ENCODE data around the gene NKG7. TPM values are rescaled to one million over a fixed set of nuclear protein-coding genes. Genes with fewer than 3 reads are reported as not detected.

NKG7 gene
- total and polyA plus RNA-seq, 2 of the 13 experiments (the other 11 are each of a cell fraction or from before 2014, with no cell fraction given) = 0.40 TPM; not detected in 1

- 0 out of 2 replicates have a peak, but pooled peaks have one; percentile 33 for TF ChIP-seq ZNF563 (CRISPR knock-in tag; IDR thresholded peaks at IDR 0.05)
- TF ChIP-seq MEF2D (CRISPR knock-in tag; IDR thresholded peaks at IDR 0.05) = no peak
- no peak for TF ChIP-seq ZSCAN9 (CRISPR knock-in tag; IDR thresholded peaks at IDR 0.05; ENCODE audit: borderline replicate concordance)
- no peak for TF ChIP-seq ARID3A (IDR thresholded peaks at IDR 0.05; ENCODE audit: low read depth, low read length)
- TF ChIP-seq FOXJ3 (CRISPR knock-in tag; IDR thresholded peaks at IDR 0.05; ENCODE audit: borderline replicate concordance) = no peak
- no peak for TF ChIP-seq KLF6 (CRISPR knock-in tag; IDR thresholded peaks at IDR 0.05)
- no peak for TF ChIP-seq JUND (CRISPR knock-in tag; IDR thresholded peaks at IDR 0.05)
- no peak for TF ChIP-seq ZNF740 (CRISPR knock-in tag; IDR thresholded peaks at IDR 0.05)
- TF ChIP-seq ZNF577 (CRISPR knock-in tag; IDR thresholded peaks at IDR 0.05; ENCODE audit: borderline replicate concordance, low read depth) = no peak
- TF ChIP-seq ZFX (CRISPR knock-in tag; IDR thresholded peaks at IDR 0.05; ENCODE audit: low read depth) = peak; percentile 34; the same call in 1 of the 2 replicates
- TF ChIP-seq ELF1 (CRISPR knock-in tag; IDR thresholded peaks at IDR 0.05) = no peak
- no peak for TF ChIP-seq TOPORS (CRISPR knock-in tag; IDR thresholded peaks at IDR 0.05)
- TF ChIP-seq GTF3A (CRISPR knock-in tag; conservative IDR thresholded peaks at IDR 0.05) = no peak
- TF ChIP-seq ZNF44 (CRISPR knock-in tag; IDR thresholded peaks at IDR 0.05) = no peak
- no peak for TF ChIP-seq CREB1 (IDR thresholded peaks at IDR 0.05)
- no peak for TF ChIP-seq CREB1 (CRISPR knock-in tag; IDR thresholded peaks at IDR 0.05)
- no peak; the same call in 1 of the 2 replicates for TF ChIP-seq PHF8 (CRISPR knock-in tag; IDR thresholded peaks at IDR 0.05)
- no peak for TF ChIP-seq ZNF232 (CRISPR knock-in tag; IDR thresholded peaks at IDR 0.05; ENCODE audit: borderline replicate concordance)
- no peak for TF ChIP-seq TFAP4 (IDR thresholded peaks at IDR 0.05; ENCODE audit: borderline replicate concordance, low read depth)
- TF ChIP-seq REXO4 (CRISPR knock-in tag; IDR thresholded peaks at IDR 0.05; ENCODE audit: borderline replicate concordance) = no peak
- TF ChIP-seq HNRNPUL1 (IDR thresholded peaks at IDR 0.05; ENCODE audit: low read depth, low read length) = no peak
- no peak; the same call in 1 of the 2 replicates for TF ChIP-seq ZFY (CRISPR knock-in tag; IDR thresholded peaks at IDR 0.05)
- peak; percentile 33; the same call in 1 of the 2 replicates for TF ChIP-seq UBTF (CRISPR knock-in tag; IDR thresholded peaks at IDR 0.05)
Measured at GRCh38 chr19:51339687-51340656, 32.5 kb downstream of the NKG7 start (continued).

Data from HepG2 (cell line).